H9 (cell line): Measurements from ENCODE around the gene RHBDD1. TPM values are rescaled to one million over a fixed set of nuclear protein-coding genes. Genes with fewer than 3 reads are reported as not detected.

Experiments
- DNase-seq: peaks from one replicate; pipeline ENCODE4 v3.0.0-alpha.2; 2017
- H2AFZ ChIP-seq: one replicate; pipeline ENCODE4 v1.6.1; 2013; ENCODE audit warnings: mild to moderate bottlenecking, low read length, control low read depth, moderate library complexity
- H2AK5ac ChIP-seq: 2 replicates; pipeline ENCODE4 v1.6.1; 2013; ENCODE audit warnings: low read length, control low read depth, mixed read lengths; ENCODE audit not compliant: insufficient read length
- H2BK120ac ChIP-seq: one replicate; pipeline ENCODE4 v1.6.1; 2013; ENCODE audit warnings: low read depth, mild to moderate bottlenecking, low read length, control low read depth, inconsistent platforms; ENCODE audit not compliant: poor library complexity, severe bottlenecking
- H2BK12ac ChIP-seq: 2 replicates; pipeline ENCODE4 v1.6.1; 2013; ENCODE audit warnings: low read length, control low read depth, mixed read lengths, low read depth; ENCODE audit not compliant: insufficient read length
- H2BK15ac ChIP-seq: 2 replicates; pipeline ENCODE4 v1.6.1; 2013; ENCODE audit warnings: low read depth, low read length, control low read depth
- H2BK20ac ChIP-seq: one replicate; pipeline ENCODE4 v1.6.1; 2013; ENCODE audit warnings: low read depth, mild to moderate bottlenecking, low read length, control low read depth, inconsistent platforms; ENCODE audit not compliant: poor library complexity, severe bottlenecking
- H2BK5ac ChIP-seq: 2 replicates; pipeline ENCODE4 v1.6.1; 2013; ENCODE audit warnings: low read length, control low read depth, mixed read lengths; ENCODE audit not compliant: insufficient read length
- H3K14ac ChIP-seq: 2 replicates; pipeline ENCODE4 v1.6.1; 2013; ENCODE audit warnings: low read length, control low read depth; ENCODE audit not compliant: insufficient read depth
- H3K18ac ChIP-seq: 2 replicates; pipeline ENCODE4 v1.6.1; 2013; ENCODE audit warnings: low read depth, mild to moderate bottlenecking, mixed read lengths, low read length, control low read depth; ENCODE audit not compliant: insufficient read length
- H3K23ac ChIP-seq: 2 replicates; pipeline ENCODE4 v1.6.1; 2013; ENCODE audit warnings: low read length, control low read depth, mixed read lengths, low read depth; ENCODE audit not compliant: insufficient read length
- H3K23me2 ChIP-seq: 2 replicates; pipeline ENCODE4 v1.6.1; 2013; ENCODE audit warnings: low read depth, mild to moderate bottlenecking, mixed read lengths, low read length, control low read depth; ENCODE audit not compliant: insufficient read length, poor library complexity, severe bottlenecking
- H3K27ac ChIP-seq: 2 replicates; pipeline ENCODE4 v1.5.1; 2013; ENCODE audit warnings: low read length, control low read depth, mixed read lengths, low read depth; ENCODE audit not compliant: insufficient read length
- H3K27me3 ChIP-seq: 2 replicates; pipeline ENCODE4 v1.6.1; 2013; ENCODE audit warnings: low read length, control low read depth, inconsistent platforms; ENCODE audit not compliant: insufficient read depth
- H3K4ac ChIP-seq: 2 replicates; pipeline ENCODE4 v1.6.1; 2013; ENCODE audit warnings: low read depth, mild to moderate bottlenecking, control low read depth, inconsistent platforms, low read length, moderate library complexity
- H3K4me1 ChIP-seq: 2 replicates; pipeline ENCODE4 v1.6.1; 2013; ENCODE audit warnings: low read length, control low read depth, inconsistent platforms; ENCODE audit not compliant: insufficient read depth
- H3K4me2 ChIP-seq: 2 replicates; pipeline ENCODE4 v1.6.1; 2013; ENCODE audit warnings: low read length, control low read depth, mixed read lengths; ENCODE audit not compliant: insufficient read length, insufficient read depth
- H3K56ac ChIP-seq: 2 replicates; pipeline ENCODE4 v1.6.1; 2013; ENCODE audit warnings: low read depth, mild to moderate bottlenecking, mixed read lengths, low read length, control low read depth; ENCODE audit not compliant: insufficient read length
- H3K79me1 ChIP-seq: 2 replicates; pipeline ENCODE4 v1.6.1; 2013; ENCODE audit warnings: low read depth, mild to moderate bottlenecking, moderate library complexity, low read length, control low read depth, inconsistent platforms; ENCODE audit not compliant: insufficient read depth, poor library complexity, severe bottlenecking
- H3K79me2 ChIP-seq: 2 replicates; pipeline ENCODE4 v1.6.1; 2013; ENCODE audit warnings: low read length, control low read depth, inconsistent platforms; ENCODE audit not compliant: insufficient read depth
- H3K9ac ChIP-seq: 2 replicates; pipeline ENCODE4 v1.6.1; 2013; ENCODE audit warnings: low read length, control low read depth, mixed read lengths; ENCODE audit not compliant: insufficient read length; ENCODE audit errors: extremely low read depth
- H3K9me3 ChIP-seq: one replicate; pipeline ENCODE4 v1.6.1; 2013; ENCODE audit warnings: low read depth, low read length, inconsistent platforms; ENCODE audit not compliant: control insufficient read depth
- H3T11ph ChIP-seq: one replicate; pipeline ENCODE4 v1.6.1; 2013; ENCODE audit warnings: mild to moderate bottlenecking, low read length, control low read depth, inconsistent platforms
- H4K20me1 ChIP-seq: one replicate; pipeline ENCODE4 v1.6.1; 2013; ENCODE audit not compliant: control insufficient read depth, insufficient read length, insufficient read depth
- H4K5ac ChIP-seq: 2 replicates; pipeline ENCODE4 v1.6.1; 2013; ENCODE audit warnings: low read depth, mild to moderate bottlenecking, mixed read lengths, low read length, control low read depth; ENCODE audit not compliant: insufficient read length
- H4K8ac ChIP-seq: replicated peaks from 2 replicates; pipeline ENCODE4 v1.6.1; 2013; ENCODE audit warnings: low read length, control low read depth, mixed read lengths, low read depth; ENCODE audit not compliant: insufficient read length
- H4K91ac ChIP-seq: 2 replicates; pipeline ENCODE4 v1.6.1; 2013; ENCODE audit warnings: low read depth, mild to moderate bottlenecking, moderate library complexity, mixed read lengths, low read length, control low read depth; ENCODE audit not compliant: insufficient read length
- H3K27ac Mint-ChIP-seq, 3 experiments: 2 replicates in 2 of 3; 3 replicates in 1 of 3; pipeline ENCODE4 v1.8.0; 2020 to 2021; ENCODE audit warnings: mixed read lengths in 3 of 3, mild to moderate bottlenecking in 1 of 3, moderate library complexity in 1 of 3
- H3K27me3 Mint-ChIP-seq: 2 replicates; pipeline ENCODE4 v1.8.0; 2021; ENCODE audit warnings: low read depth, mild to moderate bottlenecking, moderate library complexity, mixed read lengths
- H3K36me3 Mint-ChIP-seq, 3 experiments: 2 replicates in 2 of 3; 3 replicates in 1 of 3; pipeline ENCODE4 v1.8.0; 2020 to 2021; ENCODE audit warnings: low read depth in 3 of 3, mixed read lengths in 3 of 3; ENCODE audit not compliant: insufficient read depth in 1 of 3
- H3K4me1 Mint-ChIP-seq, 2 experiments: 2 replicates each; pipeline ENCODE4 v1.8.0; 2020; ENCODE audit warnings: mixed read lengths in 2 of 2
- H3K4me3 Mint-ChIP-seq, 2 experiments: 2 replicates in 1 of 2; 3 replicates in 1 of 2; pipeline ENCODE4 v1.8.0; 2020 to 2021; ENCODE audit warnings: mild to moderate bottlenecking in 2 of 2, mixed read lengths in 2 of 2, moderate library complexity in 1 of 2
- H3K9me3 Mint-ChIP-seq, 2 experiments: 2 replicates in 1 of 2; 3 replicates in 1 of 2; pipeline ENCODE4 v1.8.0; 2020; ENCODE audit warnings: mild to moderate bottlenecking in 2 of 2, mixed read lengths in 2 of 2, moderate library complexity in 1 of 2
- CTCF ChIP-seq: fragments of 200-600 bp; sonication (generic); conservative IDR thresholded peaks from 3 replicates; pipeline ENCODE4 v1.8.0; 2021; ENCODE audit warnings: antibody characterized with exemption, mild to moderate bottlenecking
- WGBS: extraction: QIAGEN DNeasy Blood & Tissue Kit; methylation state at CpG from one replicate; pipeline ENCODE4 v1.1.7; 2013; ENCODE audit warnings: missing lambda C conversion rate, low lambda C conversion rate, mixed read lengths; ENCODE audit not compliant: insufficient read length; ENCODE audit errors: extremely low coverage; 5-methylcytosine and 5-hydroxymethylcytosine counted together
- total RNA-seq: library from RNA; stranded (reverse); gene quantifications from 2 replicates; pipeline ENCODE4 v1.2.1, GENCODE V29; 2021

Gene RHBDD1
- total RNA-seq, 1 experiment from 2014 or later, result 24.9 TPM

- Histone ChIP-seq H3K79me1 (no peaks in the 10 kb centered on the region), H2BK120ac (no peak overlapping the region), H2BK15ac (no peak overlapping the region), H3K9me3 (no peaks in the 10 kb centered on the region), H2BK20ac (no peak overlapping the region), H3K23me2 (no peaks in the 10 kb centered on the region), H3K14ac (no peak overlapping the region), H3K56ac (no peak overlapping the region), H4K91ac (no peak overlapping the region), H2AFZ (no peak overlapping the region), H4K20me1 (no peaks in the 10 kb centered on the region), H3K18ac (no peak overlapping the region), H2BK5ac (no peak overlapping the region), H3T11ph (no peak overlapping the region), H2BK12ac (no peak overlapping the region), H3K27ac (no peak overlapping the region), H3K4ac (no peak overlapping the region), H3K9ac (no peak overlapping the region), H3K4me1 (peaks cover 6% of the 10 kb centered on the region), H3K4me2 (no peak overlapping the region), H3K23ac (no peak overlapping the region), H2AK5ac (no peak overlapping the region), H4K5ac (no peak overlapping the region), H4K8ac (no peak overlapping the region), H3K79me2 (no peaks in the 10 kb centered on the region; the same call in 1 of the 2 replicates), H3K27me3 (no peaks in the 10 kb centered on the region)
- TF ChIP-seq CTCF, result no peak
- H3K4me1 Mint-ChIP-seq, result no peaks in the 10 kb centered on the region; a peak in 1 of 4 replicates
- no peaks in the 10 kb centered on the region; the same call in 1 of the 2 replicates for H3K27me3 Mint-ChIP-seq
- H3K9me3 Mint-ChIP-seq, result peaks cover 11 to 12% of the 10 kb centered on the region in 2 experiments; a peak in 4 of 5 replicates
- WGBS, result no CpG with 5 or more reads among the region's 1 CpG
- no peak overlapping the region for H3K4me3 Mint-ChIP-seq
- peaks cover 4 to 11% (median 4%) of the 10 kb centered on the region in 3 experiments; a peak in 5 of 7 replicates for H3K36me3 Mint-ChIP-seq
- no peak for DNase-seq
- no peak overlapping the region for H3K27ac Mint-ChIP-seq
Observed at GRCh38 chr2:226959418-226959817, 123.6 kb downstream of the RHBDD1 start.
